AG09309 (cell line): ENCODE measurements around the gene DBH.

Experiments
- DNase-seq: peaks from one replicate; pipeline ENCODE4 v3.0.0-alpha.2; 2010; ENCODE audit warnings: low read depth
- H3K4me3 ChIP-seq: 2 replicates; pipeline ENCODE4 v1.5.1; 2011; ENCODE audit warnings: mild to moderate bottlenecking, low read depth, low read length, moderate library complexity; ENCODE audit not compliant: control insufficient read depth
- TF ChIP-seq, protein P1 (sequence below): IDR thresholded peaks from 2 replicates; pipeline ENCODE4 v1.5.1; 2011; ENCODE audit warnings: mild to moderate bottlenecking, low read depth, low read length, inconsistent platforms; ENCODE audit not compliant: insufficient read depth, control insufficient read depth; ENCODE audit errors: missing control alignments

DBH gene

DNA sequence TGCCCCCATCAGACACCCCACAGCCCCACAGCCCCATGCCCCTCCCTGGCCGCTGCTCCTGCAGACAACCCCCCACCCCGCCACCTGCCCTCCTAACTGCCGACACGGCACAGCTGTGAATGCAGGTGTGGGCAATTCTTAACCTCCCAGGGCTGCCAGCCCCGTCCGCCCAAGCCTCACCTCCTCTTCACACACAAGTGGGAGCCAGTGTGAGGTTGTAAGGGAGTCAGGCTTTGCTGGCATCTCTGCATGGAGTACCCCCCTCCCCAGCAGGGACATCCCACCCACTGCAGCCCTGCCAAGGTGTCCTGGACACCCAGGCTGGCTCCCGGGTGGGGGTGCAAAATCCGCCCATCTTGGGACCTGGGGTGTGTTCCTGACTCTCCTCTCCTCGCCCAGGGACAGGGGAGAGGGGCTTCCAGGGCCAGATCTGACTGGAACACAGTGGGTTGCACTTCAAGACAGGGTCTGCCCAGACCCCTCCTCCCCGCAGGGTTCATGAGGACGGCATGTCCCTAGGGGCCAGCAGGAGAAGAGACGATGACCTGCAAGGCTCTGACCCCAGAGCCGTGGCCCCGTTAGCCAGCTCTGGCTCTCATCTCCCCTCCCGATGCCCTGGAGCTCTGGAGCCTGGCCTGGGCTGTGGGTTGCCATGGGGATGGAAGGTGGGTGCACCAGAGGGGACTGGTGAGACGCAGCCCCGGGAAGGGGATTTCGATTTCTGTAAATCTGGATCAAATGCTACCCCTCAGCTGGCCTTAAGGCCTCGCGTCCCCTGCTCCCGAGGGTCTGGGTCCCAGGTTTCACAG is 67.6 kb downstream of the DBH start:
- no peak for DNase-seq
- TF ChIP-seq, protein P1, sequence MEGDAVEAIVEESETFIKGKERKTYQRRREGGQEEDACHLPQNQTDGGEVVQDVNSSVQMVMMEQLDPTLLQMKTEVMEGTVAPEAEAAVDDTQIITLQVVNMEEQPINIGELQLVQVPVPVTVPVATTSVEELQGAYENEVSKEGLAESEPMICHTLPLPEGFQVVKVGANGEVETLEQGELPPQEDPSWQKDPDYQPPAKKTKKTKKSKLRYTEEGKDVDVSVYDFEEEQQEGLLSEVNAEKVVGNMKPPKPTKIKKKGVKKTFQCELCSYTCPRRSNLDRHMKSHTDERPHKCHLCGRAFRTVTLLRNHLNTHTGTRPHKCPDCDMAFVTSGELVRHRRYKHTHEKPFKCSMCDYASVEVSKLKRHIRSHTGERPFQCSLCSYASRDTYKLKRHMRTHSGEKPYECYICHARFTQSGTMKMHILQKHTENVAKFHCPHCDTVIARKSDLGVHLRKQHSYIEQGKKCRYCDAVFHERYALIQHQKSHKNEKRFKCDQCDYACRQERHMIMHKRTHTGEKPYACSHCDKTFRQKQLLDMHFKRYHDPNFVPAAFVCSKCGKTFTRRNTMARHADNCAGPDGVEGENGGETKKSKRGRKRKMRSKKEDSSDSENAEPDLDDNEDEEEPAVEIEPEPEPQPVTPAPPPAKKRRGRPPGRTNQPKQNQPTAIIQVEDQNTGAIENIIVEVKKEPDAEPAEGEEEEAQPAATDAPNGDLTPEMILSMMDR: no peak

DNA sequence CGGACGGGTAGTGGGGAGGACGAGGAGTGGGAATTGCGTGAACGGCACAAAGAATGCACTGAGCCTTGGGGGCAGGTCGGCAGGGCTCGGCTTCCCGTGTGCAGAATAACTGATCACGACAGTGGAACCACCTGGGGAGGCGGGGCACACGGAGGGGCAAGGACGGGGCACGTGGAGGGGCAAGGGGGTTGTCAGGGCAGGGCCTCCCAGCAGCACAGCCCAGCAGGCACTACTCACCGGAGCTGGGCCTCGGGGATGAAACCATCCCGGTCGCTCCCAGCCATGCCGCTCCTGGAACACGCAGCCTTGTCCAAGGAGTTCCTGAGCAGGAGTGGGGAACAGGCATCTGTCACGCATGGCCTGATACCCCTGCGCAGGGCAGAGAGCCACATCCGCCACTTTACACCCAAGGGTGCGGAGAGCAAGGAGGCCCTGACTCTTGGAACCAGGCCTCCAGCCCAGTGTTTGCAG is 68.6 kb downstream of the DBH start:
- no peak overlapping the region for H3K4me3 ChIP-seq
- TF ChIP-seq, protein P1: no peak
- DNase-seq: no peak

More for the DNA sequence above, 67.6 kb downstream of the DBH start:
- H3K4me3 ChIP-seq: no peak overlapping the region

DNA sequence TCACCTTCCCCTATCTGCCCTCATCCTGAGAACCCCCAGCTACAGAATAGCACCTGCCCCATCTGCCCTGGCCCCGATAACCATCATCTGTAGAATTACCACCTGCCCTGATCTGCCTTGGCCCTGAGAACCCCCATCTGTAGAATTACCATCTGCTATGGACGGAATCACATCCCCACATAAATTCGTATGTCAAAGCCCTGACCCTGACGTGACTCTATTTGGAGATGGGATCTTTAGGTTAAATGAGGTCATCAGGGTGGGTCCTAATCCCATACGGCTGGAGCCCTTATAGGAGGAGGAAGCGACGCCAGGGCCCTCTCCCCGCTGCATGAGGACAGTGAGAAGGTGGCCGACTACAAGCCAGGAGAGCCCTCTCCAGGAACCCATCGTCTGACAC is 69.4 kb downstream of the DBH start:
- no peak for DNase-seq
- TF ChIP-seq, protein P1: no peak
- H3K4me3 ChIP-seq: no peak overlapping the region

DNA sequence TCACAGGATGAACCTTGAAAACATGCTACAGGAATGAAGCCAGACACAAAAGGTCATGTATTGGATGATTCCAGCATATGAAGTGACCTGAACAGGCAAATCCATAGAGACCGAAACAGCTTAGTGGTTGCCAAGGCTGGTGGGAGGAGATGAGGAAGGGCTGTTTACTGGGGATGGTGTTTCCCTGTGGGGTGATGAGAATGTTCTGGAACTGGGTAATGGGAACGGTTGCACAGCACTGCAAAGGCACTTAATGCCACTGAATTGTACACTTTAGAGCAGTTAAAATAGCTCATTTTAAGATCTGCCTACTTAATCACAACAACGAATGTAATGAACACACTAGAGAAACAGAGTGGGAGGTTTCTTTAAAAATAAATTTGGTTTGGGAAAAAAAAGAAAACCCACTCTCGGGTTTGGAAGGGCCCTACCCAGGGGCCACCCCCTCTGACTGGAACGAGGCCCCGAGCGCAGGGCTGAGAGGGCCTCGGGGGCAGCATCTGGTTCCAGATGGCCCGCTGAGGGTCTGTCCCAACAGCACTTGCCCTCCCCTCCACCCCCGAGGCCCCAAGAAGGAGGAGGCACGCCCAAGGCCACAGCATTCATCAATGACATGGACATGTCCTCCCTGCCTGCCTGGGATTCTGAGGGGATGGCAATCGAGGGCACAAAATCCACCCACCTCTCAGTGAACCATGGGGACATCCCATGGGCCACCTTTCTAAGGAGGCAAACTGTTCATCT is 70.3 kb downstream of the DBH start:
- no peak overlapping the region for H3K4me3 ChIP-seq
- DNase-seq: no peak
- TF ChIP-seq, protein P1: no peak

DNA sequence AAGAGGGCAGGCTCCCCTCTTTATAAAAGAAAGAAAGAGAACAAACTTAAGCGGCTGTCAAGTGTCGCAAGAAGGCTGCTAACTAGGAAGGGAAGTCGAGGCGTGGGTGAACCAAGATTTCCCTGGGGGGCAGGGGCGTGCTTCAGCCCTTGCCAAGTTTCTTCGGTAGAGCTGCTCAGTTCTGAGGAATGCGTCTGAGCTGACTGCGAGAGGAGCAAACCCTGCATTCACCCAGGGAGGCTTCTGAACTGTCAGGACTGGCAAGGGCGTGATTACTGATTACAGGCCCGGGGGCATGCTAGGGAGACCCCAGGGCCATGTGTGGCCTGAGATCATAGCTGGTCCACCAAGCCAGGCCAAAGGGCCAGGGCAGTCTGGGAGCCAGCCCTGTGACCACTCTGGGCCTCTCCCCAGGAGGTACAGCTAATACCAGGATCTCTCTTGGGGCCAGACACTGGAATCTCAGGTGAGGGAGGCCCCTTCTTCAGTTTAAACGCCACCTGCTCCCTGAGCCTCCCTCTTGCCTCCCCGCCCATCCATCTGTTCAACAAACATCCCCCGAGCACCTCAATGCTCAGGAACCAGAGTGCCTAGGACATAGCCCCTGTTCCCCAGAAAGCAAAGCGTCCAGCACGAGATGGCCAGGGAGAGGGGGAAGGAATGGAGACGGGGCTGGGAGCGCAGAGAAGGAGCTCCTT is 71.1 kb downstream of the DBH start:
- no peak for DNase-seq
- TF ChIP-seq, protein P1: no peak
- no peak overlapping the region for H3K4me3 ChIP-seq

DNA sequence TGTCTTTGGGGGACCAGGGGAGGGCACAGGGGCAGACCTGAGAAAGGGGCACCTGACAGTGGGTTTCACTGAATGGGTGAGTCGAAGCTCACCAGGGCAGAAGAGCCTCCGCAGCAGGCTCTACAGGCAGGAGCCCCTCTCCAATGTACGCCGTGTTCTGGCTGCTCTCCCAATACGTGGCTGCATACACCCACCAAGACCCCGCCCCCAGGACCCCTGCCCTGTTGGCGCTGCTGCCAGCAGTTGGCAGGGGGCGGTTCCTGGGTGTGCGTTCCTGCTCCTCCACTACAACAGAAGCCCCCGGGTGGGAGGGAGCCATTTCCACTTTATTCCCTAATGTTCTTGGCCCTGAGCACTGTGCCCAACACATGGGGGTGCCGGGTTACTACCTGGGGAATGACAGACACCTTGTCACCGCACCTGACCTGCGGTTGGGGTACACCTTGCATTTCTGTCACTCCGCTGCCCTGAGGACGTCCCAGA is 71.6 kb downstream of the DBH start:
- no peak overlapping the region for H3K4me3 ChIP-seq
- no peak for DNase-seq
- TF ChIP-seq, protein P1: no peak
